ENCODE measurements around the gene USP20.
A peak's percentile ranks its signal among the peaks of the same experiment; 100 is the strongest.

USP20 gene

GRCh38 chr9:129875687-129876395, 40.6 kb downstream of the USP20 start:
- no peak for DNase-seq

GRCh38 chr9:129876815-129877214, 41.6 kb downstream of the USP20 start:
- DNase-seq = no peak

GRCh38 chr9:129878291-129878690, 43.0 kb downstream of the USP20 start:
- no peak for DNase-seq

GRCh38 chr9:129879103-129879699, 43.9 kb downstream of the USP20 start:
- DNase-seq = no peak

GRCh38 chr9:129879991-129880653, 44.9 kb downstream of the USP20 start:
- DNase-seq = no peak

- no peak for DNase-seq
These were observed 45.6 kb downstream of the USP20 start for GRCh38 chr9:129880654-129881546.

- DNase-seq = no peak
These were observed 46.5 kb downstream of the USP20 start for GRCh38 chr9:129881547-129882324.

- peak; percentile 83 to 88 for DNase-seq
These were observed 49.2 kb downstream of the USP20 start for GRCh38 chr9:129884220-129885017.

- DNase-seq = peak in 1 of 2 donors; percentile 29
These were observed 49.9 kb downstream of the USP20 start for GRCh38 chr9:129885018-129885669.

- DNase-seq = peak; percentile 95 to 96
These were observed 50.4 kb downstream of the USP20 start for GRCh38 chr9:129885670-129886106.

- peak; percentile 14 to 30 for DNase-seq
These were observed 51.2 kb downstream of the USP20 start for GRCh38 chr9:129886226-129887174.

- DNase-seq = peak; percentile 91 to 97
These were observed 52.4 kb downstream of the USP20 start for GRCh38 chr9:129887334-129888292.

GRCh38 chr9:129888293-129889121, 53.2 kb downstream of the USP20 start:
- DNase-seq = peak; percentile 58 to 60

- DNase-seq = peak in 1 of 2 donors; percentile 15
These were observed 54.1 kb downstream of the USP20 start for GRCh38 chr9:129889122-129889940.

- peak; percentile 80 to 81 for DNase-seq
These were observed 54.9 kb downstream of the USP20 start for GRCh38 chr9:129889941-129890717.
